Smooth muscle cell (in vitro differentiated cells): ENCODE results near the gene MORN1. TPM values are rescaled to one million over a fixed set of nuclear protein-coding genes. Genes with fewer than 3 reads are reported as not detected.
A peak's percentile ranks its signal among the peaks of the same experiment; 100 is the strongest.

Experiments used
- DNase-seq: peaks from one replicate; lab custom pipeline; 2025; ENCODE audit not compliant: unreplicated experiment; lab: John Stamatoyannopoulos, UW
- H2AFZ ChIP-seq: fragments of 200-600 bp; sonication (generic); 2 replicates; pipeline ENCODE4 v1.6.0; 2016; ENCODE audit warnings: antibody characterized with exemption, low read depth, mild to moderate bottlenecking
- H3F3A ChIP-seq: fragments of 200-600 bp; sonication (generic); 2 replicates; pipeline ENCODE4 v1.6.0; 2017; ENCODE audit warnings: antibody characterized with exemption, low read depth
- H3K27ac ChIP-seq: fragments of 200-600 bp; sonication (generic); 2 replicates; pipeline ENCODE4 v1.5.1; 2016; ENCODE audit warnings: low read depth, mild to moderate bottlenecking
- H3K27me3 ChIP-seq: fragments of 200-600 bp; sonication (generic); 2 replicates; pipeline ENCODE4 v1.6.1; 2016; ENCODE audit warnings: low read depth, mild to moderate bottlenecking
- H3K36me3 ChIP-seq: fragments of 200-600 bp; sonication (generic); 2 replicates; pipeline ENCODE4 v1.5.1; 2016; ENCODE audit warnings: low read depth
- H3K4me1 ChIP-seq: fragments of 200-600 bp; sonication (generic); 2 replicates; pipeline ENCODE4 v1.5.1; 2016; ENCODE audit warnings: low read depth
- H3K4me2 ChIP-seq: fragments of 200-600 bp; sonication (generic); 2 replicates; pipeline ENCODE4 v1.6.0; 2016; ENCODE audit warnings: mild to moderate bottlenecking
- H3K4me3 ChIP-seq: fragments of 200-600 bp; sonication (generic); 2 replicates; pipeline ENCODE4 v1.5.1; 2016; ENCODE audit warnings: mild to moderate bottlenecking
- H3K79me2 ChIP-seq: fragments of 200-600 bp; sonication (generic); 2 replicates; pipeline ENCODE4 v1.6.0; 2016; ENCODE audit warnings: low read depth, mild to moderate bottlenecking
- H3K9ac ChIP-seq: fragments of 200-600 bp; sonication (generic); 2 replicates; pipeline ENCODE4 v1.6.0; 2016; ENCODE audit warnings: low read depth
- H3K9me3 ChIP-seq: fragments of 200-600 bp; sonication (generic); replicated peaks from 2 replicates; pipeline ENCODE4 v1.5.1; 2016; ENCODE audit warnings: low read depth
- H4K20me1 ChIP-seq: fragments of 200-600 bp; sonication (generic); 2 replicates; pipeline ENCODE4 v1.6.0; 2016; ENCODE audit warnings: low read depth
- CTCF ChIP-seq: fragments of 200-600 bp; sonication (generic); IDR thresholded peaks from 2 replicates; pipeline ENCODE4 v1.5.1; 2017; ENCODE audit warnings: borderline replicate concordance, mild to moderate bottlenecking, antibody characterized with exemption; ENCODE audit not compliant: insufficient read depth, poor library complexity, severe bottlenecking
- WGBS: methylation state at CpG from one replicate; pipeline ENCODE4 v1.1.7; 2016; ENCODE audit warnings: low lambda C conversion rate; 5-methylcytosine and 5-hydroxymethylcytosine counted together
- polyA plus RNA-seq: library from polyadenylated mRNA; unstranded; fragments of >200 nt; fragmentation: Nextera tagmentation; extraction: Ambion mirVana; gene quantifications from 2 replicates; pipeline ENCODE4 v1.2.1, GENCODE V29; 2016
- total RNA-seq: library from RNA; depleted of rRNA; stranded (reverse); fragments of >200 nt; gene quantifications from 2 replicates; pipeline ENCODE4 v1.2.3, GENCODE V29; 2014

Gene MORN1
- total and polyA plus RNA-seq, 2 experiments from 2014 or later = 4.9 to 6.2 TPM

GRCh38 chr1:2320760-2321667, 70.3 kb downstream of the MORN1 start:
- Histone ChIP-seq H3K4me3 (no peak overlapping the region), H3F3A (peaks cover 11% of the 10 kb centered on the region), H3K9ac (peak overlapping the region; percentile 91), H3K27me3 (no peaks in the 10 kb centered on the region), H3K79me2 (no peaks in the 10 kb centered on the region), H2AFZ (no peak overlapping the region), H3K9me3 (no peaks in the 10 kb centered on the region), H3K27ac (peak overlapping the region; percentile 94), H3K4me1 (peaks cover 37% of the 10 kb centered on the region), H3K4me2 (peak overlapping the region; percentile 69), H3K36me3 (no peaks in the 10 kb centered on the region), H4K20me1 (no peaks in the 10 kb centered on the region)
- WGBS = 74% methylated on average over 40 of the region's 41 CpGs
- TF ChIP-seq CTCF = no peak
- peak; percentile 18 for DNase-seq

GRCh38 chr1:2320006-2320405, 71.3 kb downstream of the MORN1 start:
- no peak for DNase-seq
- no peaks in the 10 kb centered on the region for H4K20me1 ChIP-seq
- 94% methylated on average over 14 of the region's 15 CpGs for WGBS
- no peak overlapping the region for H3K27ac ChIP-seq
- no peaks in the 10 kb centered on the region for H3K27me3 ChIP-seq
- H3K36me3 ChIP-seq = no peaks in the 10 kb centered on the region
- peaks cover 19% of the 10 kb centered on the region for H3F3A ChIP-seq
- no peaks in the 10 kb centered on the region for H3K79me2 ChIP-seq
- H3K4me1 ChIP-seq = peaks cover 41% of the 10 kb centered on the region
- no peak overlapping the region for H3K4me3 ChIP-seq
- no peak overlapping the region for H2AFZ ChIP-seq
- H3K9me3 ChIP-seq = no peaks in the 10 kb centered on the region
- no peak overlapping the region for H3K4me2 ChIP-seq
- no peak for TF ChIP-seq CTCF
- peak overlapping the region; percentile 4 for H3K9ac ChIP-seq

GRCh38 chr1:2319291-2319690, 72.1 kb downstream of the MORN1 start:
- Histone ChIP-seq H3K36me3 (no peaks in the 10 kb centered on the region), H3K9ac (no peak overlapping the region), H3K27me3 (no peaks in the 10 kb centered on the region), H3K9me3 (no peaks in the 10 kb centered on the region), H3K27ac (peak overlapping the region; percentile 49), H3K4me1 (peaks cover 41% of the 10 kb centered on the region), H3K4me3 (no peak overlapping the region), H3K79me2 (no peaks in the 10 kb centered on the region), H3F3A (peaks cover 19% of the 10 kb centered on the region), H2AFZ (no peak overlapping the region), H4K20me1 (no peaks in the 10 kb centered on the region), H3K4me2 (no peak overlapping the region)
- no peak for TF ChIP-seq CTCF
- no peak for DNase-seq
- 94% methylated on average over 21 of the region's 21 CpGs for whole genome bisulfite sequencing
